NCI-H2171 (cell line): ENCODE measurements around the gene LENEP.
A peak's percentile ranks its signal among the peaks of the same experiment; 100 is the strongest.

Experiments used
- DNase-seq: peaks from one replicate; lab custom pipeline; 2025; lab: John Stamatoyannopoulos, UW

The LENEP gene

GRCh38 chr1:154999571-155000410, 6.4 kb downstream of the LENEP start:
- DNase-seq, result peak; percentile 63

GRCh38 chr1:155000411-155000725, 7.0 kb downstream of the LENEP start:
- peak; percentile 65 for DNase-seq

DNA sequence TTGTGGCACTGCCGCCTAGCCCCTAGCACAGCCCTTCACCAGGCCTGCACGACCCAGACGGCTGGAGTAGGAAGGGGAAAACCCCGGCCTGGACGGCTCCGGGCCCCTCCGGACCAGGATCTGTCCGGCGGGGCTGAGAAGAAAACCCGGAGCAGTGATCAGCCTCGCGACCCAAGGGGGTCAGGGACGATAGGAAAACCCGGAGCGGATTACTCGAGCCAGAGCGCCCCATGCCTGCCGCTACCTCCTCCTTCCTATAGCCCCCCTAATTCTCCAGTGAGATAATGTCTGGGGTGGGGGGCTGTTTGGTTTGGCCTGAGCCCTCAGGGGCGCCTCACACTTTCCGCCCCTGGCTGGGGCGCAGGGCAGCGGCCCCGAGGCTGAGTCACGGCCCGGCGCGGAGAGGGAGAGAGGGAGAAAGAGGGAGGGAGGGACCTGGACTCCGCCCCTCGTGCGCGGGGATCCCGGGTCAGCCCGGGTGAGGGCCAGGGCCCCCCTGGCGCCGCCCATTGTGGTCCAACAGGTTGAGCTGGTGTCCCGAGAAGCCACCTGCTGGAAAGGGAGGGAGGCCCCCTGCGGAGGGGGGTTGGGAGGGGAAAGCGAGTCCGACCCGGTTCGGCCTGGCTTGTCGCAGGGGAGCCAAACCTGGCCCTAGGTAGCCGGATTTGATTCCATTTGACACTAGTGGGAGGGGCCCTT, 7.5 kb downstream of the LENEP start:
- DNase-seq, result peak; percentile 76

DNA sequence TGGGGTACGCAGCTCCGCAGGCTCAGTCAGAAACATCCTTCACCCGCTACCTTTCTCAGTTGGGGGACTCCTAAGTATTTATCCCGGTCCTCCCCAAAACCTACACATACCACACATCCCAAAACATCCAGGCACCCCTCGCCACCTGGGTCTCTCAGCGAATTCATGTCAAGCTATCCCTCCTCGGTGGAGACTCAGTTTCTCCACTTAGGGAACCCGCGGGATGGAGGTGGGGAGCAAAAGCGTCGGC, 8.0 kb downstream of the LENEP start:
- DNase-seq, result peak; percentile 49

GRCh38 chr1:155001675-155002463, 8.5 kb downstream of the LENEP start:
- peak; percentile 96 for DNase-seq

DNA sequence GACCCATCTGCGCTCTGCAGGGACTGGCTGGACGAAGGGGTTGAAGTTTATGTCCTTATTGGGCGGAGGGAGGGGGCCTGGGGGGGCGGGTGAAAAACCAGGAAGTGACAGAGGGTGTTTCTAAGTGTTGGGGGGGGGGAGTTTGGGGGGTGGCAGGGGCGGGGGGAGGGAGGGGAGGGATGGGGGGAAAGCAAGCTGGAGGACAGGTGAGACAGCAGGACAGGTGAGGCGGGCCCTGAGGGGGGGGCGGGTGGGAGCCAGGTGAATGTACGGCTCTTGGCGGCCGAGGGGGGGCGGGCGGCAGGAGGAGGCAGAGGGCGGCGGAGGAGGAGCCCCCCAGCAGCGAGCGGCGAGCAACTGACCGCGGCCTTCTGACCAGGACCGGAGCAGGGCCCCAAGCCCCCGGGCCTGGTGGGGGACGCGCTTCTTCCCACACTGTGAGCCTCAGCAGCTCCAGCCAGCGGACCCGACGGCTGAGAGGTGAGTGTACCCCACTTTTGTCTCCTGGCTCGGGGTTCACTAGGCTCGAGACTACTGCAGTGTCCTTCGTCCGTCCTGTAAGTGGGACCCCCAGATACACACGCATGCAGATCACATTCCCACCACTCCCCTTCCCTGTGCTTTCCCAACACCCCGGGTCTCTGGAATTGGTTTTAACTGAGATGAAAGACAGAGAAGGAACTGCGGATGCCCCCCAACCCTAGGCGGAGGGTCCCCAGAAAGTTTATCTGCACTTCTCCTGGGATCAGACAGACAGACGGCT, 9.3 kb downstream of the LENEP start, which contains the start of gene ZBTB7B:
ZBTB7B (plus strand) TSS at position 339 of the 763 bp plus-strand sequence. CDS start 11,859 bp downstream, outside the sequence.
- no peak for DNase-seq

GRCh38 chr1:155003227-155003765, 9.9 kb downstream of the LENEP start:
- DNase-seq, result no peak

DNA sequence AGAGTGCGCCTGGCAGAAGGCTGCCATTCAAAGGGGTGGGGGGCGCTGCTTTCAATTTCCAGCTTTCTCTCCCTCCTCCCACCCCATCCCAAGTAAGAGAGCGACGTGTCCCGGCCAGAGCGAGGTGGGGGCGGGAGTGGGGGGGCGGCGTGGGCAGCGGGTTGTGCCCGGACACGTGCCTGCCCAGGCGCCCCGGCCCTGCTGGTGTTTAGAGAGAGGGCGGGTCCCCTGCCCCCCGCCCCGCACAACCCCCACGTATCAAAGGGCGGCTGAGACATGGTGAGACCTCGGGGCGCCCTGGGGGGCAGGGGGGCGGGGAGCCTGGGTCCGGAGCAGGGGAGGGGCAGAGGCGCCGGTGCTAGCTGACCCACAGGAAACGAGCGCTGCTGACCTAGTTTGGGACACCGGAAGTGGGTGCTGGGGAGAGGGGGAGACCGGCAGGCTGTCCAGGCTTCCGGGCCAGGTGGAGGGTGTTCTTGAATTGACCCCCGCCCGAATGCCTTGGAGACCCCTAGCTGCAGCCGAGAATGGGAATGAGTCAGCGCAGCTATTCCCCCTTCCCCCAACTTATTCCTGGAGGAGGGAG, 10.5 kb downstream of the LENEP start:
- DNase-seq, result no peak

GRCh38 chr1:155004352-155005075, 11.1 kb downstream of the LENEP start:
- DNase-seq, result no peak

- DNase-seq, result no peak
These were observed 12.0 kb downstream of the LENEP start for GRCh38 chr1:155005076-155006011.

GRCh38 chr1:155006601-155007101, 13.3 kb downstream of the LENEP start:
- peak; percentile 20 for DNase-seq

GRCh38 chr1:155007251-155007828, 14.0 kb downstream of the LENEP start:
- DNase-seq, result no peak

DNA sequence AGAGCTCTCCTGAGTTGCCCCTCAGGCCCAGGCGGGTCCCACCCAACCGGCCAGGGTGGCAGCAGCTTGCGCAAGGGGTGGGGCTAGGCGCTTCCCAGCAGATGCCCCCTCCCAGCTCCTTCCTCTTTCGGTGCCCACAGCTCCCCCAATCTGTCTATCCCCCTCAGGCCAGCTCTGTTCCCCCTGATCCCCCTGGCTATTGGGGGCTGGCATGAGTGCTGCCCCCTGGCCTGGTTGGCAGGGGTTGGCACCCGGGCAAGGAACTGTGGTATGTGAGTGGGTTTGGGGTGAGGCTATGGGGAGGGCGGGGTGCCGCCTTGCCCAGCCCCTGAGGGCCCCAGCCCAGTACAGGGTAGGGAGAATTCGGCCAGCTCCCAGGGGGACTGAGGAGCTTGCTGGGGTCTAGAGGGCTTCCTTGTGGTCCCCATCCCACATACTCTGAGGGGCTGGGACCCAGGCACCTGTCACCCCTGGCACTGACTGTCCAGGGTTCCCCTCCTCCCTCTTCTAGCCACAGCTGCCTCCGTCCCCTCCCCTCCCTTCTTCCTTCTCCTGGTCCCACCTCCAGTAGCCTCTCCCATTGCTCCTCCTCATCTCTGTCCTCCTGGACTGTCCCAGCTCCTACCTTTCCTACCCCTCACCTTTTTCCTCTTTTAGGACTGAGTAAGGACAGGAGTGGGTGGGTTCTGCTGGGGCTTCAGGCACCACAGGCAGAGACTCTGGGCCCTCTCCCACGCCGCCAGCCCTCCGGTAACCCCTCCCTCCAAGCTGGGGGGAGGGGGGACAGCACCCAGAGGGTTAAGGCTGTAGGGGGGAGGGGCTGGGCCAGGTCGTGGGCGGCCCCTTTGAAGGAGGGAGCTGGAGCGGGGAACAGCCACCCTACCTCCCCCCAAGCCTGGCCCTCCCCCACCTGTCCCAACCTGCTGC, 14.9 kb downstream of the LENEP start:
- no peak for DNase-seq

- DNase-seq, result no peak
These were observed 15.9 kb downstream of the LENEP start for GRCh38 chr1:155009221-155009711.

- no peak for DNase-seq
These were observed 16.4 kb downstream of the LENEP start for GRCh38 chr1:155009742-155010141.

GRCh38 chr1:155010211-155010918, 17.0 kb downstream of the LENEP start:
- no peak for DNase-seq

- no peak for DNase-seq
These were observed 17.6 kb downstream of the LENEP start for GRCh38 chr1:155011004-155011416.
